Kidney tubule cell (primary cell): ENCODE data around the gene SHROOM4.

Experiments used
- DNase-seq: peaks from one replicate; pipeline ENCODE4 v3.0.0-alpha.2; 2018; ENCODE audit warnings: low spot score

SHROOM4 gene

GRCh38 chrX:50778272-50778671 lies 35.7 kb downstream of the SHROOM4 start:
- DNase-seq, result no peak

DNA sequence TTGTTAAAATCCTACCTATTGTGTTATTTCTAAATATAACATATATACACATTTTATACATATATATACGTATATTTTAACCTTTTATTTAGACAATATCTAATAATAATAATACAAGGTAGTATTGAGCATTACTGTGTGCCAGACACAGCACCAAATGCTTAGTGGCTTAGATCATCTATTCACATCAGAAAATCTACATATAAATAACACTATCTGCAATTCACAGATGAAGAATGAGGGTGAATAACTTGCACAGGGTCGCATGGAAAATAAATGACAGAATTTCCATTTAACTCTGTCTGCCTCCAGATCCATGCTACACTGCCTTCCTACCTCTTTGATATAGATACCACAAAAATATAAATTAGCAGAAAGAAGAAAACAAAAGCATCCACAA lies 37.7 kb downstream of the SHROOM4 start:
- DNase-seq, result no peak

GRCh38 chrX:50771382-50771781 lies 42.6 kb downstream of the SHROOM4 start:
- no peak for DNase-seq

- peak; percentile 70 for DNase-seq
Measured at GRCh38 chrX:50770702-50771101, 43.3 kb downstream of the SHROOM4 start.

- DNase-seq, result no peak
Measured at GRCh38 chrX:50769389-50770063, 44.5 kb downstream of the SHROOM4 start.

- no peak for DNase-seq
Measured at GRCh38 chrX:50768801-50769200, 45.2 kb downstream of the SHROOM4 start.

DNA sequence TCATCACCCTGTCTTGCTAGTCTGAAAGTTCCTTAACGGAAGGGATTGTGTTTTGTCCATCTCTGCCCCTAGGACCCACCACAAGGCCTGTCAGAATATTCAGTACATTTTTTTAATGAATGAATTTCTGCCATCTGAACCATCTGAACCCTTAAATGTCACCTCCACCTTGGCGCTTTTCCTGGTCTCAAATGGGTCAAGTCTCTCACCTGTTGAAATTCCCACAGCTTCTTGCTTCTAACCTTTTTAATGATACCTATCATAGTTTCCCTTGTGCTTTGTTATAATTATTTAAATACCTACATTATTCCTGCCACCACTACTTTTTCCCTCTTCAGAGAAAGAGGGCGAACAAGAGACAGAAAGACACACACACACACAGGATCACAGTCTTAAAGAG lies 48.0 kb downstream of the SHROOM4 start:
- DNase-seq, result no peak

DNA sequence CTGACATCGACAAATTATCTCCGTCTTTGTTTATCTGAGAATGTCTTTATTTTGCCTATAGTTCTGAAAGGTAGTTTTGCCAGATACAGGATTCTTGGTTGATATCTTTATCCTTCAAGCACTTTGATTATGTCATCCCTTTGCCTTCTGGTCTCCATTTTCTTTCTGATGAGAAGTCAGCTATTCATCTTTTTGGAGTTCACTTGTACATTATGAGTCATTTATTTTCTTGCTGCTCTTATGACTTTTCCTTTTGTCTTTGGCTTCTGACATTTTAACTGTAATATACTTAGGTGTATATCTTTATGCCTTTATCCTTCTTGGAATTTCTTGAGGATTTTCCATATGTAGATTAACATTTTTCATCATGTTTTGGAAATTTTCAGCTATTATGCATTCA lies 51.4 kb downstream of the SHROOM4 start:
- peak; percentile 27 for DNase-seq

- no peak for DNase-seq
Measured at GRCh38 chrX:50756276-50756675, 57.7 kb downstream of the SHROOM4 start.

- DNase-seq, result no peak
Measured at GRCh38 chrX:50751091-50751490, 62.9 kb downstream of the SHROOM4 start.

- peak; percentile 40 for DNase-seq
Measured at GRCh38 chrX:50747471-50747900, 66.5 kb downstream of the SHROOM4 start.

DNA sequence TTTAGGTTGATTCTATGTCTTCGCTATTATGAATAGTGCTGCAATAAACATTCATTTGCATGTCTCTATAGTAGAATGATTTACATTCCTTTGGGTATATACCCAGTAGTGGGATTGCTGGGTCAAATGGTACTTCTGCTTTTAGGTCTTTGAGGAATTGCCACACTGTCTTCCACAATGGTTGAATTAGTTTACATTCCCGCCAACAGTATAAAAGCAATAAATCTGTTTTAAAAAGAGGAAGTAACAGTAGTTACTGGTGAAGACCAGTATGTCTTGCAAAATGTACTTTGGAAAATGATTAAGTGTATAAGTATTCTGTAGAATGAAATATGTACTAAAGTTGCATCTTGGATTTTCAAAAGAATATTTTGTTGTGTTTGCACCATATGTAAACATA lies 77.3 kb downstream of the SHROOM4 start:
- no peak for DNase-seq

DNA sequence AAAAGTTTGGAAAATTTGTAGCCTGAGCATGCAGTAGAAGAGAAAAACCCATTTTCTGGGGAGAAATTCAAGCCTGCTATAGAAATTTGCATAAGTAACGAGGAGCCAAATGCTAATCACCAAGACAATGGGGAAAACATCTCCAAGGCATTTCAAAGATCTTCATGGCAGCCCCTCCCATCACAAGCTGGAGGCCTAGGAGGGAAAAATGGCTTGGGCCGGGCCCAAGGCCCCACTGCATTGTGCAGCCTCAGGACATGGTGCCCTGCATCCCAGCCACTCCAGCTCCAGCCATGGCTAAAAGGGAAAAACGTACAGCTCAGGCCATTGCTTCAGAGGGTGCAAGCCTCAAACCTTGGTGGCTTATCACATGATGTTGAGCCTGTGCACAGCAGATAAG lies 87.7 kb downstream of the SHROOM4 start:
- DNase-seq, result no peak

DNA sequence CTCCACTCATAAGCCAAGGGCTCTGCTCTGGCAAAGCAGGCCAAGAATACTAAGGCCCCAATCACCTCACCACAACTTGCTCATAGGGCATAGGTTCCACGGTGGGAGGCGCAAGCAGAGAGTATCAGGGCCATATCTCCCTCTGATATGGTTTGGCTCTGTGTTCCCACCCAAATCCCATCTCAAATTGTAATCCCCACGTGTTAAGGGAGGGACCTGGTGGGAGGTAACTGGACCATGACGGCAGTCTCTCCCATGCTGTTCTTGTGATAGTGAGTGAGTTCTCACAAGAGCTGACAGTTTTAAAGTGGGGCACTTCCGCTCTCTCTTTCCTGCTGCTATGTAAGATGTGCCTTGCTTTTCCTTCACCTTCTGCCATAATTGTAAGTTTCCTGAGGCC lies 88.7 kb downstream of the SHROOM4 start:
- no peak for DNase-seq

DNA sequence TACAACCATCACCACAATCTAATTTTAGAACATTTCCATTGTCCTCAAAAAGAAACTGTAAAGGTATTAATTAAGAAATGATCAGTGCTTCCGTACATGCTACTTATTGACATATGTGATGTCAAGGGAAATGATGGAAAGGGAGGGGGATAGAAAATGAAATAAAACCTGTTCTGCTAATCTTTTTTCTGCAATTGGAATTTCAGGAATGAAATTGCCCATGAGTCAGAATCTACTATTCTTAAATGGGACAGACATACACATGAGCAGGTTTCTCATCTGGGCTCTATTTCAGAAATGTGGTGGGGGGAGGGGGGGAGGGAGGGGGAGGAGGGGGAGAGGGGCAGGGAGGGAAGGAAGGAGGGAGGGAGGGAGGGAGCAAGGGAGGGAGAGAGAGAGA lies 91.0 kb downstream of the SHROOM4 start:
- DNase-seq, result peak; percentile 62

DNA sequence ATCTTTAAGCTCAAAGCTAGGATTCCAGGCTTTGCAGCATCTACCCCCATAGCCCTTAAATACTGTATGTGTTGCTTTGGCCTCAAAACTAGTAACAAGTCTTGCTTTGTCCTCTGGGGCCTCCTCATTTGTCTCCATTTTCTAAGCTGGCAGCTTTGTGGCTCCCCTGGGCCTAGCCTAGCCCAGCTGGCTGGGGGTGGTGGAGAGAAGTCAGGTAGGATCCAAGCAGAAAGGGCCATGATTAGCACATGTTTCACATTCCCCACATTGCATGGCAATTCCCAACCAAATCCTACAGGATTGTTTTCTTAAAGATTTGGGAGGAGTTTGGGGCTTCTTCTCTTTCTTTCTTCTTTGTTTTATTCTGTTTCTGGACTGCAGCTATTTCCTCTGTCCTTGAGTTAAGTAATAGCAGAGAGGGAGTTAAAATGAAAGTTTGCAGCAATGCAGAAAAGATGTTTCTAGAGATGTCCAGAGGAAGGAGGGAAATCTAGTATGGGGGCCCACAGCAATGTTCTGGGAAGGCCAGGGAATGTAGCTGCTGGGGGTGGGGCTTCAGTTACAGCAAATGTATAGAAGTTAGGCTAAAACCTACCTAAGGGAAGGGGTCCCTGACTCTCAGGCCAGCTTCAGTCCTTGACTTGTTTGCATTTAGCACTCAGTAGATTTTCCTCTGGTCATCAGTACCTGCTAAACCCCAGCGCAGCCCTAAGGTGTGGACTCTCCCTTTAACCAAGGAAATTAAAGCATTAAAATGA lies 92.1 kb downstream of the SHROOM4 start:
- no peak for DNase-seq

DNA sequence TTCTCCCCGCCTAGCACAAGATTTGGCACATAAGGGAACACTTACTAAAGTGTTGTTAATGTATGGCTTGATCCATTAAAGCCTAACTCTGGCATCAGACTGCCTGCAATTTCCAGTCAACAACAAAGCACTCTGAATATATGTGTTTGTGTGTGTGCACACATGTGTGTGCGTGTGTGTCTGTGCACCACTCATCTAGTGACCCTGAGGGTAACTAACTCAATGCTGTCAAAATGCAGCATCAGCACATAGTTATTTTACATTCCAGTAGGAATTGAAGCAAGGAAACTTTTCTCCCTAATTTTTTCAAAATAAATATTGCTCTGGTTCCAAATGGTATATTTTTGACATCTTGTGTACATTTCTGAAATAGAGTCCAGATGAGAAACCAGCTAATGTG lies 94.4 kb downstream of the SHROOM4 start:
- DNase-seq, result no peak

- DNase-seq, result no peak
Measured at GRCh38 chrX:50718776-50719175, 95.2 kb downstream of the SHROOM4 start.

GRCh38 chrX:50716706-50717105 lies 97.3 kb downstream of the SHROOM4 start:
- peak; percentile 19 for DNase-seq

- DNase-seq, result no peak
Measured at GRCh38 chrX:50712777-50713176, 101.2 kb downstream of the SHROOM4 start.

- DNase-seq, result no peak
Measured at GRCh38 chrX:50711907-50712306, 102.1 kb downstream of the SHROOM4 start.

- DNase-seq, result no peak
Measured at GRCh38 chrX:50707955-50708699, 105.9 kb downstream of the SHROOM4 start.

DNA sequence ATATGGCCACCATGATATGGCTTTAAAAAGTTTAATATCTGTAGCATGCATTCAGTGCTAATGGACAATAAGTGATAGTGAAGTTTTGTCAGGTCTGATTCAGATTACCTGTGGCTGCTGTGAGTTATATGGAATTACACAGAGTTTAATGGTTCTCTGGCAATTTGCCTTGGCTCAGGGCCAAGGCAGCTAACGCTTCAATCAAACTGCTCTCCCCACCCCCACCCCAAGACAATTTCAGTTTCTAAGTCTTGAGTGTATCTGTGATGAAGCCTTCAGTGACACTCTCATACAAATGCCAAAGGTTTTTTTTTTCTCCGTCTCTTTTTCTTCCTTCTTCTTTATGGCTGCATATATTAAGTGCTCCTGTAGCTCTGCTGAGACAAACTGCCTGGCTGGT lies 106.6 kb downstream of the SHROOM4 start:
- DNase-seq, result peak; percentile 59
